HCT116 (cell line): ENCODE data around the gene RGS12. TPM values are rescaled to one million over a fixed set of nuclear protein-coding genes. Genes with fewer than 3 reads are reported as not detected.

ENCODE experiments used
- ATAC-seq: fragments of 200-7000 bp; cut with Tn5 transposase; 2 replicates; pipeline ENCODE4 v1.9.1; 2020; ENCODE audit warnings: mild to moderate bottlenecking, moderate library complexity
- BruUV-seq: library from RNA; stranded (reverse); fragments of 400-500 nt; replicated peaks from 2 replicates; lab custom pipeline; 2021; lab: Mats Ljungman, UMichigan
- CTCF ChIA-PET: fragments of 300-600 bp; sonication (Branson Sonifier 250); formaldehyde crosslinking; loops from one replicate; lab custom pipeline; 2021; ENCODE audit warnings: antibody characterized with exemption; lab: Charles Lee
- POLR2A ChIA-PET: fragments of 300-600, 350-600 bp; sonication (Branson Sonifier 250); formaldehyde crosslinking; loops from one replicate; lab custom pipeline; 2021; ENCODE audit warnings: antibody characterized with exemption; lab: Charles Lee
- RAD21 ChIA-PET, 2 experiments: fragments of 300-600 bp; sonication (Branson Sonifier 250); formaldehyde crosslinking; loops; one replicate each; lab custom pipeline; 2023; ENCODE audit warnings: low total read pairs in 2 of 2; ENCODE audit not compliant: uncharacterized antibody in 2 of 2, unreplicated experiment in 2 of 2, low non-redundant PET in 1 of 2; lab: Charles Lee
- DNase-seq: peaks from one replicate; pipeline ENCODE4 v3.0.0-alpha.2; 2010; ENCODE audit warnings: low read depth, low spot score
- H2AFZ ChIP-seq: fragments of 200-600 bp; shearing (Covaris generic), sonication (generic); 2 replicates; pipeline ENCODE4 v1.6.1; 2017; ENCODE audit warnings: low read depth, mixed run types, mixed read lengths, antibody characterized with exemption, low read length; ENCODE audit not compliant: poor library complexity, severe bottlenecking
- H3K27ac ChIP-seq: 2 replicates; pipeline ENCODE4 v1.5.1; 2012; ENCODE audit warnings: low read depth, low read length
- H3K27me3 ChIP-seq: fragments of 200-600 bp; sonication (generic); 2 replicates; pipeline ENCODE4 v1.6.1; 2016; ENCODE audit warnings: mixed run types, low read length, mixed read lengths; ENCODE audit not compliant: insufficient read depth
- H3K36me3 ChIP-seq, 2 experiments: fragments of 200-500 bp in 1 of 2; fragments of 200-600 bp in 1 of 2; sonication (Bioruptor generic) in 1 of 2; sonication (generic) in 1 of 2; 2 replicates each; pipeline versions ENCODE4 v1.5.1 to v1.6.1; 2014 to 2016; ENCODE audit warnings: low read length in 2 of 2, inconsistent platforms in 1 of 2, mixed read lengths in 1 of 2, mixed run types in 1 of 2; ENCODE audit not compliant: insufficient read depth in 2 of 2, control insufficient read depth in 1 of 2
- H3K4me1 ChIP-seq, 2 experiments: fragments of 200-600 bp in 1 of 2; sonication (generic) in 1 of 2; 2 replicates each; pipeline versions ENCODE4 v1.5.1 to v1.6.1; 2012 to 2017; ENCODE audit warnings: low read length in 2 of 2, inconsistent platforms in 1 of 2, mild to moderate bottlenecking in 1 of 2, mixed read lengths in 1 of 2, mixed run types in 1 of 2, moderate library complexity in 1 of 2; ENCODE audit not compliant: insufficient read depth in 2 of 2, control insufficient read depth in 1 of 2
- H3K4me2 ChIP-seq: fragments of 200-600 bp; sonication (generic); 2 replicates; pipeline ENCODE4 v1.6.1; 2017; ENCODE audit warnings: mixed run types, low read length, mixed read lengths
- H3K4me3 ChIP-seq, 2 experiments: fragments of 200-600 bp in 1 of 2; sonication (generic) in 1 of 2; replicated peaks in 1 of 2; 2 replicates each; pipeline ENCODE4 v1.5.1; 2011 to 2016; ENCODE audit warnings: low read length in 2 of 2, control low read depth in 1 of 2, low read depth in 1 of 2, mild to moderate bottlenecking in 1 of 2, mixed read lengths in 1 of 2, mixed run types in 1 of 2
- H3K79me2 ChIP-seq: fragments of 200-600 bp; sonication (generic); 2 replicates; pipeline ENCODE4 v1.6.1; 2017; ENCODE audit warnings: mild to moderate bottlenecking, mixed run types, low read length, moderate library complexity, mixed read lengths; ENCODE audit not compliant: insufficient read depth
- H3K9ac ChIP-seq: fragments of 200-600 bp; sonication (generic); 2 replicates; pipeline ENCODE4 v1.6.1; 2016; ENCODE audit warnings: low read length, mixed read lengths
- H3K9me2 ChIP-seq: fragments of 200-600 bp; sonication (generic), shearing (Covaris generic); 2 replicates; pipeline ENCODE4 v1.6.1; 2017; ENCODE audit warnings: mixed run types, mild to moderate bottlenecking, moderate library complexity; ENCODE audit not compliant: insufficient read depth
- H3K9me3 ChIP-seq, 2 experiments: fragments of 200-500 bp in 1 of 2; fragments of 200-600 bp in 1 of 2; sonication (Bioruptor generic) in 1 of 2; sonication (generic) in 1 of 2; 2 replicates each; pipeline ENCODE4 v1.6.1; 2014 to 2017; ENCODE audit warnings: low read length in 2 of 2, mixed read lengths in 2 of 2, inconsistent platforms in 1 of 2, low read depth in 1 of 2, mild to moderate bottlenecking in 1 of 2, mixed run types in 1 of 2, moderate library complexity in 1 of 2; ENCODE audit not compliant: control insufficient read depth in 1 of 2, insufficient read depth in 1 of 2
- H4K20me1 ChIP-seq: fragments of 200-600 bp; sonication (generic), shearing (Covaris generic); 2 replicates; pipeline ENCODE4 v1.6.1; 2017; ENCODE audit warnings: mixed run types, mild to moderate bottlenecking, moderate library complexity; ENCODE audit not compliant: insufficient read depth
- ATF3 ChIP-seq: IDR thresholded peaks from 2 replicates; pipeline ENCODE4 v1.6.1; 2012
- CEBPB ChIP-seq: IDR thresholded peaks from 2 replicates; pipeline ENCODE4 v1.6.1; 2012; ENCODE audit warnings: low read depth
- CTCF ChIP-seq, 3 experiments: fragments of 200-600 bp in 1 of 3; sonication (generic) in 1 of 3; IDR thresholded peaks in 2 of 3; conservative IDR thresholded peaks in 1 of 3; 2 replicates each; pipeline ENCODE4 v1.5.1; 2012 to 2017; ENCODE audit warnings: low read depth in 2 of 3, low read length in 2 of 3, antibody characterized with exemption in 1 of 3, borderline replicate concordance in 1 of 3, control low read depth in 1 of 3, mild to moderate bottlenecking in 1 of 3, mixed read lengths in 1 of 3, mixed run types in 1 of 3, moderate library complexity in 1 of 3; ENCODE audit not compliant: insufficient read depth in 1 of 3
- EGR1 ChIP-seq: IDR thresholded peaks from 2 replicates; pipeline ENCODE4 v1.6.1; 2012; ENCODE audit warnings: low read depth
- ELF1 ChIP-seq: IDR thresholded peaks from 2 replicates; pipeline ENCODE4 v1.6.1; 2012; ENCODE audit warnings: low read depth, borderline replicate concordance
- EZH2 ChIP-seq: fragments of 200-600 bp; sonication (generic); IDR thresholded peaks from 2 replicates; pipeline ENCODE4 v1.6.1; 2017; ENCODE audit warnings: antibody characterized with exemption, mixed run types
- FOSL1 ChIP-seq: IDR thresholded peaks from 2 replicates; pipeline ENCODE4 v1.6.1; 2012; ENCODE audit warnings: low read depth
- POLR2A ChIP-seq: IDR thresholded peaks from 2 replicates; pipeline ENCODE4 v1.7.0; 2011; ENCODE audit warnings: borderline replicate concordance; ENCODE audit not compliant: insufficient read depth, insufficient read length; ENCODE audit errors: extremely low read depth
- RAD21 ChIP-seq: IDR thresholded peaks from 2 replicates; pipeline ENCODE4 v1.6.1; 2012; ENCODE audit warnings: low read depth, mild to moderate bottlenecking
- REST ChIP-seq: IDR thresholded peaks from 2 replicates; pipeline ENCODE4 v1.6.1; 2012; ENCODE audit warnings: low read depth
- SIN3A ChIP-seq: IDR thresholded peaks from 2 replicates; pipeline ENCODE4 v1.6.1; 2012; ENCODE audit warnings: low read depth
- SP1 ChIP-seq: IDR thresholded peaks from 2 replicates; pipeline ENCODE4 v1.6.1; 2012; ENCODE audit warnings: low read depth
- YY1 ChIP-seq: IDR thresholded peaks from 2 replicates; pipeline ENCODE4 v1.6.1; 2011; ENCODE audit warnings: low read length, low read depth, moderate library complexity, mild to moderate bottlenecking; ENCODE audit not compliant: insufficient replicate concordance; ENCODE audit errors: extremely low read depth
- intact Hi-C: fragments of 100-400 bp; cut with micrococcal nuclease; formaldehyde crosslinking; loops from 2 replicates; pipeline ENCODE4 v1.10.0; 2022
- total RNA-seq: library from RNA; stranded (reverse); gene quantifications from one replicate; pipeline ENCODE4 v1.2.1, GENCODE V29; 2021; ENCODE audit not compliant: unreplicated experiment

Gene RGS12
- total RNA-seq, 1 experiment from 2014 or later = 22.2 TPM

- Histone ChIP-seq H3K4me2 (no peak overlapping the region), H3K27me3 (no peaks in the 10 kb centered on the region), H3K79me2 (peaks cover 6% of the 10 kb centered on the region; the same call in 1 of the 2 replicates), H3K9ac (no peak overlapping the region), H3K4me1 (no peaks in the 10 kb centered on the region), H4K20me1 (no peaks in the 10 kb centered on the region), H3K9me2 (no peaks in the 10 kb centered on the region), H3K27ac (no peak overlapping the region), H3K36me3 (no peaks in the 10 kb centered on the region), H3K9me3 (no peaks in the 10 kb centered on the region), H2AFZ (no peak overlapping the region), H3K4me3 (no peak overlapping the region)
- ChIA-PET RAD21 (no interaction called here), CTCF (no interaction called here), POLR2A (no interaction called here)
- BruUV-seq = no TSS peak
- intact Hi-C loops = no loop called here
- DNase-seq (no peak), ATAC-seq (no peak)
- TF ChIP-seq REST (no peak), ATF3 (no peak), CEBPB (no peak), EZH2 (no peak), SIN3A (no peak), FOSL1 (no peak), YY1 (no peak), CTCF (IDR thresholded peaks at IDR 0.05 in 2 of 3, conservative IDR thresholded peaks at IDR 0.05 in 1 of 3; ENCODE audit: borderline replicate concordance in 1 of 3, insufficient read depth in 1 of 3, low read depth in 2 of 3, low read length in 2 of 3) (no peak), ELF1 (no peak), POLR2A (no peak), EGR1 (no peak), SP1 (no peak), RAD21 (no peak)
Observed at GRCh38 chr4:3330707-3331106, 37.9 kb downstream of the RGS12 start.
